ENCODE data around the gene PTPRG. TPM values are rescaled to one million over a fixed set of nuclear protein-coding genes. Genes with fewer than 3 reads are reported as not detected.

Gene PTPRG
- total and polyA plus RNA-seq, 4 donors: 3.6 to 35.6 (median 8.1) TPM

DNA sequence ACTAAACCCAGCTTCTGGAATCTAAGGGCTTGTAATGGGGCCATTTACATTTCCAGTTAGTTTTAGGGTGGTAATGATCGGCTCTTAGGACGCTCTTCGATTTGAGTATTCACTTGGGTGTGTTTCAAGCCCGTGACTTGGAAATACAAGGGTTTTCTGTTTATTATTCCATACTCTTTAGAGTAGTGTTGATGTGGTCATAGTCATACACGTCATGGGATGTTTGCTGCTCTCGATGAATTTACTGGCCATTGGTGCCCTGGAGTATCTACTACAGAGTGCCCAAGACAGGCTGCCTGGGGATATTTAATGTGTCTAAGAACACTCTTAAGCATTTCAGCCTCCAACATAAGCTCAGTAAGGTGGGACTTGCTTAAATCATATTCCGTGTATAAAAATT lies 64.1 kb downstream of the PTPRG start:
- Histone ChIP-seq H3K4me3 (ENCODE audit: low read depth in 1 of 3, low read length in 3 of 3) (no peak overlapping the region), H3K27ac (ENCODE audit: low read depth in 1 of 2, low read length in 2 of 2) (no peak overlapping the region), H3K9me3 (ENCODE audit: control insufficient read depth in 4 of 4, low read length in 3 of 4) (no peaks in the 10 kb centered on the region), H3K27me3 (ENCODE audit: control insufficient read depth in 4 of 4, insufficient read depth in 4 of 4, low read length in 3 of 4) (no peaks in the 10 kb centered on the region), H3K9ac (ENCODE audit: low read depth in 1 of 2, low read length in 2 of 2) (no peak overlapping the region), H3K36me3 (ENCODE audit: control insufficient read depth in 4 of 4, insufficient read depth in 3 of 4, low read depth in 1 of 4, low read length in 3 of 4) (no peaks in the 10 kb centered on the region), H3K4me1 (ENCODE audit: control insufficient read depth in 4 of 4, insufficient read depth in 4 of 4, low read length in 3 of 4) (peaks cover 2 to 24% (median 20%) of the 10 kb centered on the region in 4 donors)
- no peak for DNase-seq (ENCODE audit: low spot score)
- no peak for TF ChIP-seq SP1 (IDR thresholded peaks at IDR 0.05)
- TF ChIP-seq FOXA1 (IDR thresholded peaks at IDR 0.05): no peak
- no peak for TF ChIP-seq NR2F2 (IDR thresholded peaks at IDR 0.05)
- TF ChIP-seq, protein P1, sequence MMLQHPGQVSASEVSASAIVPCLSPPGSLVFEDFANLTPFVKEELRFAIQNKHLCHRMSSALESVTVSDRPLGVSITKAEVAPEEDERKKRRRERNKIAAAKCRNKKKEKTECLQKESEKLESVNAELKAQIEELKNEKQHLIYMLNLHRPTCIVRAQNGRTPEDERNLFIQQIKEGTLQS (IDR thresholded peaks at IDR 0.05): no peak
- TF ChIP-seq RAD21 (IDR thresholded peaks at IDR 0.05): no peak
- TF ChIP-seq, protein P2, sequence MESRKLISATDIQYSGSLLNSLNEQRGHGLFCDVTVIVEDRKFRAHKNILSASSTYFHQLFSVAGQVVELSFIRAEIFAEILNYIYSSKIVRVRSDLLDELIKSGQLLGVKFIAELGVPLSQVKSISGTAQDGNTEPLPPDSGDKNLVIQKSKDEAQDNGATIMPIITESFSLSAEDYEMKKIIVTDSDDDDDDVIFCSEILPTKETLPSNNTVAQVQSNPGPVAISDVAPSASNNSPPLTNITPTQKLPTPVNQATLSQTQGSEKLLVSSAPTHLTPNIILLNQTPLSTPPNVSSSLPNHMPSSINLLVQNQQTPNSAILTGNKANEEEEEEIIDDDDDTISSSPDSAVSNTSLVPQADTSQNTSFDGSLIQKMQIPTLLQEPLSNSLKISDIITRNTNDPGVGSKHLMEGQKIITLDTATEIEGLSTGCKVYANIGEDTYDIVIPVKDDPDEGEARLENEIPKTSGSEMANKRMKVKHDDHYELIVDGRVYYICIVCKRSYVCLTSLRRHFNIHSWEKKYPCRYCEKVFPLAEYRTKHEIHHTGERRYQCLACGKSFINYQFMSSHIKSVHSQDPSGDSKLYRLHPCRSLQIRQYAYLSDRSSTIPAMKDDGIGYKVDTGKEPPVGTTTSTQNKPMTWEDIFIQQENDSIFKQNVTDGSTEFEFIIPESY (IDR thresholded peaks at IDR 0.05): no peak
- TF ChIP-seq, protein P3, sequence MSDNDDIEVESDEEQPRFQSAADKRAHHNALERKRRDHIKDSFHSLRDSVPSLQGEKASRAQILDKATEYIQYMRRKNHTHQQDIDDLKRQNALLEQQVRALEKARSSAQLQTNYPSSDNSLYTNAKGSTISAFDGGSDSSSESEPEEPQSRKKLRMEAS (IDR thresholded peaks at IDR 0.05): no peak
- no peak for TF ChIP-seq CTCF (IDR thresholded peaks at IDR 0.05; ENCODE audit: low read depth, low read length, missing input control)
- no peak for TF ChIP-seq RXRA (IDR thresholded peaks at IDR 0.05)
- TF ChIP-seq, protein P4, sequence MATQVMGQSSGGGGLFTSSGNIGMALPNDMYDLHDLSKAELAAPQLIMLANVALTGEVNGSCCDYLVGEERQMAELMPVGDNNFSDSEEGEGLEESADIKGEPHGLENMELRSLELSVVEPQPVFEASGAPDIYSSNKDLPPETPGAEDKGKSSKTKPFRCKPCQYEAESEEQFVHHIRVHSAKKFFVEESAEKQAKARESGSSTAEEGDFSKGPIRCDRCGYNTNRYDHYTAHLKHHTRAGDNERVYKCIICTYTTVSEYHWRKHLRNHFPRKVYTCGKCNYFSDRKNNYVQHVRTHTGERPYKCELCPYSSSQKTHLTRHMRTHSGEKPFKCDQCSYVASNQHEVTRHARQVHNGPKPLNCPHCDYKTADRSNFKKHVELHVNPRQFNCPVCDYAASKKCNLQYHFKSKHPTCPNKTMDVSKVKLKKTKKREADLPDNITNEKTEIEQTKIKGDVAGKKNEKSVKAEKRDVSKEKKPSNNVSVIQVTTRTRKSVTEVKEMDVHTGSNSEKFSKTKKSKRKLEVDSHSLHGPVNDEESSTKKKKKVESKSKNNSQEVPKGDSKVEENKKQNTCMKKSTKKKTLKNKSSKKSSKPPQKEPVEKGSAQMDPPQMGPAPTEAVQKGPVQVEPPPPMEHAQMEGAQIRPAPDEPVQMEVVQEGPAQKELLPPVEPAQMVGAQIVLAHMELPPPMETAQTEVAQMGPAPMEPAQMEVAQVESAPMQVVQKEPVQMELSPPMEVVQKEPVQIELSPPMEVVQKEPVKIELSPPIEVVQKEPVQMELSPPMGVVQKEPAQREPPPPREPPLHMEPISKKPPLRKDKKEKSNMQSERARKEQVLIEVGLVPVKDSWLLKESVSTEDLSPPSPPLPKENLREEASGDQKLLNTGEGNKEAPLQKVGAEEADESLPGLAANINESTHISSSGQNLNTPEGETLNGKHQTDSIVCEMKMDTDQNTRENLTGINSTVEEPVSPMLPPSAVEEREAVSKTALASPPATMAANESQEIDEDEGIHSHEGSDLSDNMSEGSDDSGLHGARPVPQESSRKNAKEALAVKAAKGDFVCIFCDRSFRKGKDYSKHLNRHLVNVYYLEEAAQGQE (IDR thresholded peaks at IDR 0.05): no peak
- TF ChIP-seq TAF1 (conservative IDR thresholded peaks at IDR 0.05): no peak
- no peak for TF ChIP-seq GABPA (IDR thresholded peaks at IDR 0.05 in 1 of 2, conservative IDR thresholded peaks at IDR 0.05 in 1 of 2)
- TF ChIP-seq FOXA2 (IDR thresholded peaks at IDR 0.05): no peak
- WGBS: 95% methylated on average over 7 of the region's 7 CpGs

DNA sequence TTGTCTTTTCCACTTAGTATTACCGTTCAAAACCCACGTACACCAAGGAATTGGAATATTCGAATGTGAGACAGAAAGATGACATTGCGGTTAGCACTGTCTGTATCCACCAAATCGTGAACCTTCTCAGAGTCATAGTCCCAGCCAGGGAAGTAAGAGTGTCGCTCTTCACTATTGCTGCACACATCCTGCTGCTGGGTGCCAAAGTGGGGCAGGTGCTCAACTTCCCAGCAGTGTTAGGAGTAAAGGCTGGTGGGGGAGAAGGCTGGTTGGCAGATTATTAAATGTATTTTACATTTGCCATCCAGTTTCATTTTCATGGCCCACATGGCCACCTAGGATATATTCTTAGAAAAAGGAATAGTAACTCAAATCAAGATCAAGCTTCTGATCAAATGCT lies 65.1 kb downstream of the PTPRG start:
- Histone ChIP-seq H3K27ac (ENCODE audit: low read depth in 1 of 2, low read length in 2 of 2) (no peak overlapping the region), H3K9me3 (ENCODE audit: control insufficient read depth in 4 of 4, low read length in 3 of 4) (no peaks in the 10 kb centered on the region), H3K27me3 (ENCODE audit: control insufficient read depth in 4 of 4, insufficient read depth in 4 of 4, low read length in 3 of 4) (no peaks in the 10 kb centered on the region), H3K36me3 (ENCODE audit: control insufficient read depth in 4 of 4, insufficient read depth in 3 of 4, low read depth in 1 of 4, low read length in 3 of 4) (no peaks in the 10 kb centered on the region), H3K9ac (ENCODE audit: low read depth in 1 of 2, low read length in 2 of 2) (no peak overlapping the region), H3K4me3 (ENCODE audit: low read depth in 1 of 3, low read length in 3 of 3) (no peak overlapping the region), H3K4me1 (ENCODE audit: control insufficient read depth in 4 of 4, insufficient read depth in 4 of 4, low read length in 3 of 4) (peaks cover 2 to 24% (median 20%) of the 10 kb centered on the region in 4 donors)
- TF ChIP-seq JUND (IDR thresholded peaks at IDR 0.05) (no peak), EGR1 (IDR thresholded peaks at IDR 0.05; ENCODE audit: low read depth in 2 of 2) (no peak)
- no peak for DNase-seq (ENCODE audit: low spot score)
- 79% methylated on average over 6 of the region's 6 CpGs for WGBS

All from liver (tissue), 9 donors.